ENCODE measurements around the gene C8G. TPM values are rescaled to one million over a fixed set of nuclear protein-coding genes. Genes with fewer than 3 reads are reported as not detected.

Gene C8G
- total RNA-seq, 1 experiment from 2014 or later: 2.9 TPM

DNA sequence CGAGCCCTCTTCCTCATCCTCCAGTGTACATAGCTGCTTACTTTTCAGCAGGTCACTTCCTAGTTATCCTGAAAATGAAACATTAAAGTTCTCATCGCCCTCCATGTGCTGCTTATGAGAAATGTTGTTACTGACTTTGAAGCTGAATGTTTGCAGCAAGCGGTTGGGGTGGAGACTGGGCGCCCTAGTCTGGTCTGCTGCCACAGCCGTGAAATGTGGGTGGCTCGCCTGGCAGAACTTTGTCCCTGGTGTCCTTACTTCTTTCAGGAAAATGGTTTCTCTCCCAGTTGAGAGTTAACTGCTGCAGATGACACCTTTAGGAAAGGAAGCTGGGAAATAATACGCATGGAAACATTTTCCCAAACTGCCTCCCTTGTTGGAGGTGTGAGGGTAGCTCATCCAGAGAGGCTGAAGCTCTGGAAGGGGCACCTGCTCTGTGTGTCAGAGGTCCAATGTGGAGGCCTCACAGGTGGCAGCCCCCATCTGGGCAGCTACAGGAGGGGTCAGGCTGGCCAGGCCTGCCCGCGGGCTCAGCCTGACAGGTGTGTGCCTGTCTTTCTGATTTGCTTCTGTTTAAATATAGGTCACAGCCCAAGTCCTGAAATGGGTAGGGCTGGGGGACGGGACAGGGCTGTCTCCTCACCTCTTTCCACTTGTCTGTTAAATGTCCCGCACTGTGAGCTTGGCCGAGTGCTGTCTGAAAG is 34.7 kb upstream of the C8G start:
- intact Hi-C loops (cut with micrococcal nuclease; ENCODE audit: unreplicated experiment): no loop called here
- Histone ChIP-seq H3K4me3 (ENCODE audit: low read depth in 2 of 2, low read length in 2 of 2) (no peak overlapping the region), H3K27ac (ENCODE audit: low read length) (no peak overlapping the region), H3K9me3 (ENCODE audit: control insufficient read depth, insufficient read depth, low read depth, low read length) (no peaks in the 10 kb centered on the region), H3K27me3 (ENCODE audit: control insufficient read depth, insufficient read depth, low read length) (no peaks in the 10 kb centered on the region), H3K4me1 (ENCODE audit: control insufficient read depth, insufficient read depth, low read length) (no peaks in the 10 kb centered on the region), H3K36me3 (ENCODE audit: control insufficient read depth, insufficient read depth, low read length) (peaks cover 3% of the 10 kb centered on the region; the same call in 1 of the 2 replicates)
- in situ Hi-C loops (cut with HindIII; ENCODE audit: low pct_unique_long_range_greater_than_20kb, low sequenced_read_pairs): no loop called here
- TF ChIP-seq, protein P1, sequence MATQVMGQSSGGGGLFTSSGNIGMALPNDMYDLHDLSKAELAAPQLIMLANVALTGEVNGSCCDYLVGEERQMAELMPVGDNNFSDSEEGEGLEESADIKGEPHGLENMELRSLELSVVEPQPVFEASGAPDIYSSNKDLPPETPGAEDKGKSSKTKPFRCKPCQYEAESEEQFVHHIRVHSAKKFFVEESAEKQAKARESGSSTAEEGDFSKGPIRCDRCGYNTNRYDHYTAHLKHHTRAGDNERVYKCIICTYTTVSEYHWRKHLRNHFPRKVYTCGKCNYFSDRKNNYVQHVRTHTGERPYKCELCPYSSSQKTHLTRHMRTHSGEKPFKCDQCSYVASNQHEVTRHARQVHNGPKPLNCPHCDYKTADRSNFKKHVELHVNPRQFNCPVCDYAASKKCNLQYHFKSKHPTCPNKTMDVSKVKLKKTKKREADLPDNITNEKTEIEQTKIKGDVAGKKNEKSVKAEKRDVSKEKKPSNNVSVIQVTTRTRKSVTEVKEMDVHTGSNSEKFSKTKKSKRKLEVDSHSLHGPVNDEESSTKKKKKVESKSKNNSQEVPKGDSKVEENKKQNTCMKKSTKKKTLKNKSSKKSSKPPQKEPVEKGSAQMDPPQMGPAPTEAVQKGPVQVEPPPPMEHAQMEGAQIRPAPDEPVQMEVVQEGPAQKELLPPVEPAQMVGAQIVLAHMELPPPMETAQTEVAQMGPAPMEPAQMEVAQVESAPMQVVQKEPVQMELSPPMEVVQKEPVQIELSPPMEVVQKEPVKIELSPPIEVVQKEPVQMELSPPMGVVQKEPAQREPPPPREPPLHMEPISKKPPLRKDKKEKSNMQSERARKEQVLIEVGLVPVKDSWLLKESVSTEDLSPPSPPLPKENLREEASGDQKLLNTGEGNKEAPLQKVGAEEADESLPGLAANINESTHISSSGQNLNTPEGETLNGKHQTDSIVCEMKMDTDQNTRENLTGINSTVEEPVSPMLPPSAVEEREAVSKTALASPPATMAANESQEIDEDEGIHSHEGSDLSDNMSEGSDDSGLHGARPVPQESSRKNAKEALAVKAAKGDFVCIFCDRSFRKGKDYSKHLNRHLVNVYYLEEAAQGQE (IDR thresholded peaks at IDR 0.05; ENCODE audit: insufficient read depth in 1 of 2, low read depth in 2 of 2, low read length in 1 of 2): no peak
- TF ChIP-seq SIN3A (IDR thresholded peaks at IDR 0.05; ENCODE audit: borderline replicate concordance, insufficient read depth, low read depth, low read length) (no peak), POLR2AphosphoS5 (IDR thresholded peaks at IDR 0.05; ENCODE audit: low read depth, low read length) (no peak), TCF7L2 (IDR thresholded peaks at IDR 0.05; ENCODE audit: low read depth, low read length) (no peak)
- TF ChIP-seq, protein P2, sequence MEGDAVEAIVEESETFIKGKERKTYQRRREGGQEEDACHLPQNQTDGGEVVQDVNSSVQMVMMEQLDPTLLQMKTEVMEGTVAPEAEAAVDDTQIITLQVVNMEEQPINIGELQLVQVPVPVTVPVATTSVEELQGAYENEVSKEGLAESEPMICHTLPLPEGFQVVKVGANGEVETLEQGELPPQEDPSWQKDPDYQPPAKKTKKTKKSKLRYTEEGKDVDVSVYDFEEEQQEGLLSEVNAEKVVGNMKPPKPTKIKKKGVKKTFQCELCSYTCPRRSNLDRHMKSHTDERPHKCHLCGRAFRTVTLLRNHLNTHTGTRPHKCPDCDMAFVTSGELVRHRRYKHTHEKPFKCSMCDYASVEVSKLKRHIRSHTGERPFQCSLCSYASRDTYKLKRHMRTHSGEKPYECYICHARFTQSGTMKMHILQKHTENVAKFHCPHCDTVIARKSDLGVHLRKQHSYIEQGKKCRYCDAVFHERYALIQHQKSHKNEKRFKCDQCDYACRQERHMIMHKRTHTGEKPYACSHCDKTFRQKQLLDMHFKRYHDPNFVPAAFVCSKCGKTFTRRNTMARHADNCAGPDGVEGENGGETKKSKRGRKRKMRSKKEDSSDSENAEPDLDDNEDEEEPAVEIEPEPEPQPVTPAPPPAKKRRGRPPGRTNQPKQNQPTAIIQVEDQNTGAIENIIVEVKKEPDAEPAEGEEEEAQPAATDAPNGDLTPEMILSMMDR (IDR thresholded peaks at IDR 0.05): no peak
- ChIA-PET CTCF (interaction anchor here (0.5 kb wide), 1 partner anchor 29 kb away, joined by 3 read pairs; no protein-coding TSS in a partner anchor), POLR2A (no interaction called here)
- no TSS peak for BruUV-seq (replicated peaks)
- ATAC-seq (no peak; the same call in 1 of the 2 replicates), DNase-seq (ENCODE audit: low read depth, low spot score) (no peak)

DNA sequence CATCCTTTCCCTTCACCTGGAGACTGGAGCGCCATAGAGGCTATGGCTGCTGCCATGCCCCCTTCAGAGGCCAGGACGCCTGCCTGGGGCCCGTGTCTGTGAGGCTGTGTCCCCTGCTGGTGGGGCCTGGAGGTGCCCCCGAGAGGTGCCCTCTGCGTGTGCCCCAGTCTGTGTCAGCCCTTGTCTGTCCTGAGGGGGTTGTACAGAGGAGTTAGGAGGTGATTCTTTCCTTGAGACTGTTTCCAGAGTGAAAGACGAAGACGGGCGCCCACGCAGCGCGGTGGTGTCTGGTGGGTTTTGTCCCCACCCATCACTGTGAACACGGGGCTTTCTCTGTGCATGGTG is 34.2 kb upstream of the C8G start:
- intact Hi-C loops (cut with micrococcal nuclease; ENCODE audit: unreplicated experiment) (no loop called here), in situ Hi-C loops (cut with HindIII; ENCODE audit: low pct_unique_long_range_greater_than_20kb, low sequenced_read_pairs) (no loop called here)
- ChIA-PET POLR2A (no interaction called here), CTCF (no interaction called here)
- BruUV-seq (replicated peaks): no TSS peak
- DNase-seq (ENCODE audit: low read depth, low spot score) (no peak), ATAC-seq (peak; percentile 54; the same call in 1 of the 2 replicates)
- Histone ChIP-seq H3K36me3 (ENCODE audit: control insufficient read depth, insufficient read depth, low read length) (peaks cover 2% of the 10 kb centered on the region; the same call in 1 of the 2 replicates), H3K4me3 (ENCODE audit: low read depth in 2 of 2, low read length in 2 of 2) (no peak overlapping the region), H3K27ac (ENCODE audit: low read length) (no peak overlapping the region), H3K4me1 (ENCODE audit: control insufficient read depth, insufficient read depth, low read length) (no peaks in the 10 kb centered on the region), H3K27me3 (ENCODE audit: control insufficient read depth, insufficient read depth, low read length) (no peaks in the 10 kb centered on the region), H3K9me3 (ENCODE audit: control insufficient read depth, insufficient read depth, low read depth, low read length) (no peaks in the 10 kb centered on the region)
- TF ChIP-seq, protein P2 (IDR thresholded peaks at IDR 0.05): no peak
- TF ChIP-seq TCF7L2 (IDR thresholded peaks at IDR 0.05; ENCODE audit: low read depth, low read length) (no peak), SIN3A (IDR thresholded peaks at IDR 0.05; ENCODE audit: borderline replicate concordance, insufficient read depth, low read depth, low read length) (no peak), POLR2AphosphoS5 (IDR thresholded peaks at IDR 0.05; ENCODE audit: low read depth, low read length) (no peak)
- TF ChIP-seq, protein P1 (IDR thresholded peaks at IDR 0.05; ENCODE audit: insufficient read depth in 1 of 2, low read depth in 2 of 2, low read length in 1 of 2): no peak
